Osteocyte (in vitro differentiated cells): ENCODE data around the gene KRTAP10-4. TPM values are rescaled to one million over a fixed set of nuclear protein-coding genes. Genes with fewer than 3 reads are reported as not detected.
"Not testable (repeated sequence)": the region's sequence is repeated elsewhere in the genome, so short reads cannot be mapped to it uniquely, and the experiment has no call there.

ENCODE experiments used
- DNase-seq: peaks from one replicate; pipeline ENCODE4 v3.0.0; 2021; ENCODE audit warnings: mixed read lengths; ENCODE audit not compliant: unreplicated experiment; ENCODE audit errors: extremely low spot score
- H3K27ac Mint-ChIP-seq: one replicate; pipeline ENCODE4 v1.8.0; 2021; ENCODE audit warnings: mild to moderate bottlenecking, mixed read lengths; ENCODE audit not compliant: unreplicated experiment
- H3K27me3 Mint-ChIP-seq: one replicate; pipeline ENCODE4 v1.8.0; 2021; ENCODE audit warnings: mixed read lengths; ENCODE audit not compliant: unreplicated experiment
- H3K36me3 Mint-ChIP-seq: one replicate; pipeline ENCODE4 v1.8.0; 2021; ENCODE audit warnings: mixed read lengths; ENCODE audit not compliant: unreplicated experiment
- H3K4me1 Mint-ChIP-seq: one replicate; pipeline ENCODE4 v1.8.0; 2021; ENCODE audit warnings: mixed read lengths; ENCODE audit not compliant: unreplicated experiment
- H3K4me3 Mint-ChIP-seq: one replicate; pipeline ENCODE4 v1.8.0; 2021; ENCODE audit warnings: mild to moderate bottlenecking, moderate library complexity, mixed read lengths; ENCODE audit not compliant: unreplicated experiment
- H3K9me3 Mint-ChIP-seq: one replicate; pipeline ENCODE4 v1.8.0; 2021; ENCODE audit warnings: mixed read lengths; ENCODE audit not compliant: unreplicated experiment
- total RNA-seq: library from RNA; stranded (reverse); gene quantifications from 2 replicates; pipeline ENCODE4 v1.2.1, GENCODE V29; 2021
- TF ChIP-seq, protein P1 (sequence below): fragments of 200-600 bp; sonication (generic); IDR thresholded peaks from 2 replicates; pipeline ENCODE4 v1.5.0; 2021; ENCODE audit warnings: antibody characterized with exemption, mild to moderate bottlenecking, moderate library complexity

The KRTAP10-4 gene
- total RNA-seq, 1 donor from 2014 or later, result not detected

DNA sequence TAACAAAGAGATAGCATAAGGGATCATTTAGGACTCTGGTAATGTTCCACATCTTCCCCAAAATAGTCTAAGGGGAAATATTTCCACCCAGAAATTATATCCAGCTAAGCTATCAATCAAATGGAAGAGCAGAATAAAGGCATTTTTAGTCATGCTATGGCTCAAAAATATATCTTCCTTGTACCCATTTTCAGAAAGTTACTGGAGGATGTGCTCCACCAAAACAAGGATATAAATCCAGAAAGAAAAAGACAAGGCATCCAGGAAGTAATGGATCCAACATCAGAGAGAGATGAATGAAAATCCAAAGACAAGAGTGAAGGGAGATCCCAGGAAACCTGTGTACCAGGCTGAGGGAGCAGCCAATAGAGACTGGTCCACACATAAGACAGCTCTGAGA lies 35.7 kb downstream of the KRTAP10-4 start:
- no peak overlapping the region for H3K27ac Mint-ChIP-seq

DNA sequence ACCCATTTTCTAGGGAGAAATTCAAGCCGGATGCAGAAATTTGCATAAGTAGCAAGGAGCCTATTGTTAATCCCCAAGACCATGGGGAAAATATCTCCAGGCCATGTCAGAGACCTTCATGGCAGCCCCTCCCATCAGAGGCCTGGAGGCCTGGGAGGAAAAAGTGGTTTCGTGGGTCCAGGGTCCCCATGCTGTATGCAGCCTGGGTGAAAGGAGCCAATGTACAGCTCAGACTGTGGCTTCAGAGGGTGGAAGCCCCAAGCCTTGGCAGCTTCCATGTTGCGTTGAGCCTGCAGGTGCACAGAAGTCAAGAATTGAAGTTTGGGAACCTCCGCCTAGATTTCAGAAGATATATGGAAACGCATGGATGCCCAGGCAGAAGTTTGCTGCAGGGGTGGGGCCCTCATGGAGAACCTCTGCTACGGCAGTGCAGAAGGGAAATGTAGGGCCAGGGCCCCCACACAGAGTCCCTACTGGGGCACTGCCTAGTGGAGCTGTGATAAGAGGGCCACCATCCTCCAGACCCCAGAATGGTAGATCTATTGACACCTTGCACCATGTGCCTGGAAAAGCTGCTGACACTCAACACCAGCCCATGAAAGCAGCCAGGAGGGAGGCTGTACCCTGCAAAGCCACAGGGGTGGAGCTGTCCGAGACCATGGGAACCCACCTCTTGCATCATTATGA lies 36.8 kb downstream of the KRTAP10-4 start:
- not testable (repeated sequence) for H3K4me1 Mint-ChIP-seq, H3K27ac Mint-ChIP-seq, H3K4me3 Mint-ChIP-seq, H3K27me3 Mint-ChIP-seq, H3K36me3 Mint-ChIP-seq
- peak; percentile 69 for DNase-seq
- H3K9me3 Mint-ChIP-seq, result peaks cover 21% of the 10 kb centered on the region

More for the DNA sequence above, 35.7 kb downstream of the KRTAP10-4 start:
- peaks cover 26% of the 10 kb centered on the region for H3K9me3 Mint-ChIP-seq
- H3K4me3 Mint-ChIP-seq, result no peak overlapping the region
- no peaks in the 10 kb centered on the region for H3K4me1 Mint-ChIP-seq
- no peak for DNase-seq
- TF ChIP-seq, protein P1, sequence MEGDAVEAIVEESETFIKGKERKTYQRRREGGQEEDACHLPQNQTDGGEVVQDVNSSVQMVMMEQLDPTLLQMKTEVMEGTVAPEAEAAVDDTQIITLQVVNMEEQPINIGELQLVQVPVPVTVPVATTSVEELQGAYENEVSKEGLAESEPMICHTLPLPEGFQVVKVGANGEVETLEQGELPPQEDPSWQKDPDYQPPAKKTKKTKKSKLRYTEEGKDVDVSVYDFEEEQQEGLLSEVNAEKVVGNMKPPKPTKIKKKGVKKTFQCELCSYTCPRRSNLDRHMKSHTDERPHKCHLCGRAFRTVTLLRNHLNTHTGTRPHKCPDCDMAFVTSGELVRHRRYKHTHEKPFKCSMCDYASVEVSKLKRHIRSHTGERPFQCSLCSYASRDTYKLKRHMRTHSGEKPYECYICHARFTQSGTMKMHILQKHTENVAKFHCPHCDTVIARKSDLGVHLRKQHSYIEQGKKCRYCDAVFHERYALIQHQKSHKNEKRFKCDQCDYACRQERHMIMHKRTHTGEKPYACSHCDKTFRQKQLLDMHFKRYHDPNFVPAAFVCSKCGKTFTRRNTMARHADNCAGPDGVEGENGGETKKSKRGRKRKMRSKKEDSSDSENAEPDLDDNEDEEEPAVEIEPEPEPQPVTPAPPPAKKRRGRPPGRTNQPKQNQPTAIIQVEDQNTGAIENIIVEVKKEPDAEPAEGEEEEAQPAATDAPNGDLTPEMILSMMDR, result no peak
- peaks cover 18% of the 10 kb centered on the region for H3K27me3 Mint-ChIP-seq
- no peaks in the 10 kb centered on the region for H3K36me3 Mint-ChIP-seq

DNA sequence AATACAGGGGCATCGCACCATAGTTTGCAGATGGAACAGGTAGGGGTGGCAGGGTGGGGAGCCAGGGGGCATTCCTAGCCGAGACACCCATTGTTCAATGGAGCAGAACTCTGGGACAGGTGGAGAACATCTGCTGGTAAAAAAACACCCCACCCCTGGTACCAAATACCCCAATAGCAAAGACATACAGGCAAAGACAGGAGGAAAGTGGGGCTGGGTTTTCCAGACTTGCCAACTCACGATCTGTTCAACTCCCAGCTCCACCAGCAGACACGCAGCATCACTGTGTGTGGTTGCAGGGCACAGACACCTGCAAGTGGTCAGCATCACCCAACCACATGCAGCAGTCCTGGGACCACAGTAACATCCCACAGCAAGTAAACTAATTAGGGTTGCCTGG lies 38.0 kb downstream of the KRTAP10-4 start:
- Mint-ChIP-seq H3K9me3 (peaks cover 21% of the 10 kb centered on the region), H3K36me3 (no peaks in the 10 kb centered on the region), H3K4me3 (no peak overlapping the region), H3K27ac (no peak overlapping the region), H3K27me3 (peaks cover under 1% of the 10 kb centered on the region), H3K4me1 (no peaks in the 10 kb centered on the region)
- TF ChIP-seq, protein P1, result no peak
- DNase-seq, result peak; percentile 64

DNA sequence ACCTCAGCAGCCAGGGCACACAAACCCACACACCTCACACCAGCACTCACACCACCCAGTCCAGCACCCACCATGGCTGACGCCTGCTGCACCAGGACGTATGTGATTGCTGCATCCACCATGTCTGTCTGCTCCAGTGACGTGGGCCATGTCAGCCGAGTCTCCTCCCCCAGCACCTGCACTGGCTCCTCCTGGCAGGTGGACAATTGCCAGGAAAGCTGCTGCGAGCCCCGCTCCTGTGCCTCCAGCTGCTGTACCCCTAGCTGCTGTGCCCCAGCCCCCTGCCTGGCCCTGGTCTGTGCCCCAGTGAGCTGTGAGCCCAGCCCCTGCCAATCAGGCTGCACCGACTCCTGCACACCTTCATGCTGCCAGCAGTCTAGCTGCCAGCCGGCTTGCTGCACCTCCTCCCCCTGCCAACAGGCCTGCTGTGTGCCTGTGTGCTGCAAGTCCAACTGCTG lies 38.5 kb downstream of the KRTAP10-4 start, which contains the start of gene KRTAP10-8:
Gene KRTAP10-8 (plus strand): TSS at position 51 of the 458 bp plus-strand sequence. CDS start 22 bp downstream, at position 73.
- H3K9me3 Mint-ChIP-seq, result peaks cover 21% of the 10 kb centered on the region

DNA sequence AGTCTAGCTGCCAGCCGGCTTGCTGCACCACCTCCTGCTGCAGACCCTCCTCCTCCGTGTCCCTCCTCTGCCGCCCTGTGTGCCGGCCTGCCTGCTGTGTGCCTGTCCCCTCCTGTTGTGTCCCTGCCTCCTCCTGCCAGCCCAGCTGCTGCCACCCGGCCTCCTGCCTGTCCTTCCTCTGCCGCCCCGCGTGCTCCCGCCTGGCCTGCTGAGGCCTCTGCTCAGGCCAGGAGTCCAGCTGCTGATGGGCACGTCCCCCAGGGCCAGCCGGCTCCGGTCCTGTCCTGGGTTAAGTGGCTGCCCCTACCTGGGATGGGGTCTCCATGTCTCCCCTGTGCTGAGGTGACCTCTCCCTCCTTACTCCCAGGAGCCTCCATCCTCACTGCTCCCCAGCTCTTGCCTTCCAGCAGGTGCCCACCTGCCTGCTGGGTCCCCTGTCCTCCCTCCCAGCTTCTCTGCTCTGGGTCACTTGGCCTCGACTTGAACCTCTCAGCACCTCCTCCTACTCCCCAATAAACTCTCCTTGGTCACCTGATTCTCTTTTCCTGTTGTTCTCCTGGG lies 39.2 kb downstream of the KRTAP10-4 start:
- Mint-ChIP-seq H3K4me1 (no peaks in the 10 kb centered on the region), H3K4me3 (no peak overlapping the region), H3K27ac (no peak overlapping the region), H3K27me3 (peaks cover 2% of the 10 kb centered on the region), H3K36me3 (no peaks in the 10 kb centered on the region), H3K9me3 (peaks cover 21% of the 10 kb centered on the region)
- DNase-seq, result peak; percentile 79
- TF ChIP-seq, protein P1, result no peak

More for the DNA sequence above, 38.5 kb downstream of the KRTAP10-4 start, which contains the start of gene KRTAP10-8:
- Mint-ChIP-seq H3K4me3 (no peak within 1 kb of the TSS), H3K27ac (no peak within 1 kb of the TSS), H3K36me3 (no peaks in the 10 kb centered on the region), H3K27me3 (no peaks in the 10 kb centered on the region), H3K4me1 (no peaks in the 10 kb centered on the region)
- DNase-seq, result peak; percentile 77
- TF ChIP-seq, protein P1, result no peak
